HG03342 (cell line): Measurements from ENCODE around the gene YIF1B.
"Not testable (repeated sequence)": the region's sequence is repeated elsewhere in the genome, so short reads cannot be mapped to it uniquely, and the experiment has no call there.

Experiments
- ATAC-seq: cut with Tn5 transposase; IDR thresholded peaks from one replicate; pipeline ENCODE4 v1.9.1; 2021; ENCODE audit warnings: mild to moderate bottlenecking, moderate library complexity; ENCODE audit not compliant: unreplicated experiment

Gene YIF1B

GRCh38 chr19:38277969-38278680 is 37.6 kb downstream of the YIF1B start:
- no peak for ATAC-seq

GRCh38 chr19:38277549-38277948 is 38.2 kb downstream of the YIF1B start:
- no peak for ATAC-seq

GRCh38 chr19:38276942-38277517 is 38.7 kb downstream of the YIF1B start:
- no peak for ATAC-seq

- no peak for ATAC-seq
These were observed 41.0 kb downstream of the YIF1B start for GRCh38 chr19:38274739-38275138.

GRCh38 chr19:38273499-38273898 is 42.2 kb downstream of the YIF1B start:
- ATAC-seq = no peak

- no peak for ATAC-seq
These were observed 45.1 kb downstream of the YIF1B start for GRCh38 chr19:38270587-38271167.

- no peak for ATAC-seq
These were observed 47.2 kb downstream of the YIF1B start for GRCh38 chr19:38268539-38268938.

- no peak for ATAC-seq
These were observed 47.8 kb downstream of the YIF1B start for GRCh38 chr19:38267761-38268483.

- no peak for ATAC-seq
These were observed 48.7 kb downstream of the YIF1B start for GRCh38 chr19:38266981-38267597.

GRCh38 chr19:38265921-38266429 is 49.8 kb downstream of the YIF1B start:
- ATAC-seq = no peak

- no peak for ATAC-seq
These were observed 50.4 kb downstream of the YIF1B start for GRCh38 chr19:38265213-38265861.

GRCh38 chr19:38264486-38265212 is 51.1 kb downstream of the YIF1B start, which contains the start of gene SPINT2:
Gene SPINT2, plus strand, starts transcription at chr19:38264573. Its CDS starts 320 bp downstream, at chr19:38264893.
- ATAC-seq = no peak

GRCh38 chr19:38263689-38264485 is 51.9 kb downstream of the YIF1B start:
- no peak for ATAC-seq

GRCh38 chr19:38262585-38263268 is 53.0 kb downstream of the YIF1B start:
- no peak for ATAC-seq

GRCh38 chr19:38261942-38262341 is 53.8 kb downstream of the YIF1B start:
- not testable (repeated sequence) for ATAC-seq

GRCh38 chr19:38255383-38256014 is 60.2 kb downstream of the YIF1B start:
- no peak for ATAC-seq

- ATAC-seq = no peak
These were observed 62.0 kb downstream of the YIF1B start for GRCh38 chr19:38253788-38254187.
